NCI-H2107 treated with DMSO at 0.1 percent for 48 hours (cell line): Measurements from ENCODE around the gene MECP2.

Experiments used
- DNase-seq: peaks from one replicate; lab custom pipeline; 2025; ENCODE audit not compliant: unreplicated experiment; lab: John Stamatoyannopoulos, UW

MECP2 gene

DNA sequence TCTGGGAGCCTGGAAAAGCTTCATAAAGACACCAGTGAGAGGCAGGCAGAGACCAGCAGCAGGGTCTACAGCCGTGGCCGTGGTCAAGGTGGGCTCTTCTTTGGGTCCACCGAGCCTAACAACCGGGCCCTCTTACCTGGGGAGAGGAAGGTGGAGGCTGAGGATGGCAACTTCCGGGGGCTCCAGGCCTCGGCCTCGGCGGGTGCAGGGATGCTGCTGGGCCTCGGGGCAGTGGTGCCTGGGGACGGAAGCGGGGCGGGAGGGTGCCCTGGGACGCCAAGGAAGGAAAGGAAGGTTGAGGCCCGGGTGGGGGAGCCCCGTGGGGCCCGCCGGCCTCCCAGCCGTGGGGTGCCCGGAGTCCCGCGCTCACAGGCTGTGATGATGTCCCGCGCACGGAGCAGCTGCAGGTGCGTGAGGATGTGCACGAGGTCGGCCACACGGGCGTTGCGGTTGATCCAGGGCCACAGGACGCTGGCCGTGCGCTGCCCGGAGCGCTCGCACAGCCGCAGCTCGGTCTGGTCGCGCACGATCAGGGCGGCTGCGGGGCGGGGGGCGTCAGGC lies 78.4 kb downstream of the MECP2 start:
- no peak for DNase-seq

DNA sequence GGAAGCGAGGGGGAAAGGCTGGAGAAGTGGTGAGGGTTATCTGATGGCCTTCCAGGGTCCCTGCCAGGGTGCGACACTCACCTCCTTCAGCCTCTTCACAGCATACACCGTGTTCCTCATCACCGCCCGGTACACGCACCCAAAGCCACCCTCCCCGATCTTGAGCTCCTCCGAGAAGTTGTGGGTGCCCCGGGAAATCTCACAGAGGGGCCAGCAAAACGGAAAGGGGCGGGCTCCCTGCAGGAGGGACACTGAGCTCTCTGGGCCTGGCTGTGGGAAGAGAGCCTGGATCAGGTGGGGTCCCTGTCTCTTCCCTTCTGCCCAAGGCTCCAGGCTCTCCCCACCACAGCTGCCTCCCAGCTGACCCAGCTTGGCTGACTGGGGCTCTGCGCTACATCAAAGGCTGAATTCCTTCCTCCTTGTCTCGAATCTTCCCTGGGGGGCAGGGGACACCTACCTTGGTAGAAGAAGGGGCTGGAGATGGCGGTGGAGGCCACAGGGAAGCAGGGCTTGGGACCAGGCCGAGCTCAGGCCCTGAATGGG lies 78.9 kb downstream of the MECP2 start:
- DNase-seq, result no peak

DNA sequence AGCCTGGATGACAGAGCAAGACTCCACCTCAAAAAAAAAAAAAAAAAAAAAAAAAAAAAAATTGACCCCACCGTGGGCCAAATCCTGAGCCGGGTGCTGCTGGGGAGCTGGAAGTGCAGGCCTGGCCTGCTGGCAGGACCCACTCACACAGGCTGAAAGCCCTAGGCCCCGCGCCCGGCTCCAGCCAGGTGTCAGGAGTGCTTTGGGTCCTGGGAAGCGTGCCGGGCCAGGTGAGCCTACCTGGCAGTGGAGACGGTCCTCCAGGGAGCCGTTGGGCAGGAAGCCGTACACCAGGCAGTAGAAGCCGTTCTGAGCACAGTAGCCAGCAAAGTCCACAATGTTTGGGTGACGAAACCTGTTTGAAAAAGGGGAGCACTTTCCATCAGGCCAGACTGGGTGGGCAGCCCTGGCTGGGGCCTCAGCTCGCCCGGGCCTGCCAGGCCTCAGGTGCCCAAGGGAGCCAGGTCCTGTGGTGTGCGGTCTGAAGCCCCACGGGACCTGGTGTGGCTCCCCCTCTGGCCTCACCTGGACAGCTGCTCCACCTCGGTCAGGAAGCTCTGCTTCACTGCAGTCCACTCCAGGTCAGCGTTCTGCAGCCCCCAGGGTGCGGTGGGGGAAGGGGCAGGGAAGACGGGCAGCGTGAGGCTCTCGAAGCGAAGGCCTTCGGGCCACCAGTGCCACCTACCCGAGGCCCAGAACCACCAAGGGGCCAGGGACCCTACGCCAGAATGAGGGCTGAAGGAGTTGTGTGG lies 79.6 kb downstream of the MECP2 start:
- DNase-seq, result no peak

DNA sequence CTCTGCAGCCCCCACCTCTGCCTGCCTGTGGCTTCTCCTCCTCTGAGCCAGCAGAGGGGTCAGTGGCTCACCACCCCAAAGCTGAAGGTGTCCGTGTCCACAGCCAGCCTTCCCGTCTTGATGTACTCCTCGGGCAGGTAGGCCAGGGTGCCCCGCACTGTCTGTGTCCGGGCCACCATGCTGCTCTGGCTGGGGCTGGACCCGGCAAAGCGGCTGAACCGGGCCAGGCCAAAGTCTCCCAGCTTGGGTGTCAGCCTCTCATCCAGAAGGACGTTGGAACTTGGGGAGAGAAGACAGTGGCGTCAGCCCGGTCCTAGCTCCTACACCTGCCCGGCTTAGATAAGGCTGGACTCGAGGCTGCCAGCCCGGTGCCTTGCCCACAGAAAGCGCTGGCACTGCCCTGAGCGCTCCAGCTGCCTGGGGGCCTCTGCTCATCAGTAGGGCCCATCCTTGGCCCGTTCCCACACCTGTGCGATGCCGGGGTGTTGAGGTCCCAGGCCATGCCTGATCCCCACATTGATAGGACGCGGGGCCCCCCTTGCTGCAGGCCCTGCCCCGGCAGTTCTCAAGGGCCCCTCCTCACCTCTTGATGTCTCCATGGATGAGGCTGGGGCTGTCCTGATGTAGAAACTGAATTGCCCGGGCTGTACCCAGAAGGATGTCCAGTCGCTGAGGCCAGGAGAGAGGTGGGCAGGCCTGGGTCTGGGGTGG lies 81.0 kb downstream of the MECP2 start:
- no peak for DNase-seq

DNA sequence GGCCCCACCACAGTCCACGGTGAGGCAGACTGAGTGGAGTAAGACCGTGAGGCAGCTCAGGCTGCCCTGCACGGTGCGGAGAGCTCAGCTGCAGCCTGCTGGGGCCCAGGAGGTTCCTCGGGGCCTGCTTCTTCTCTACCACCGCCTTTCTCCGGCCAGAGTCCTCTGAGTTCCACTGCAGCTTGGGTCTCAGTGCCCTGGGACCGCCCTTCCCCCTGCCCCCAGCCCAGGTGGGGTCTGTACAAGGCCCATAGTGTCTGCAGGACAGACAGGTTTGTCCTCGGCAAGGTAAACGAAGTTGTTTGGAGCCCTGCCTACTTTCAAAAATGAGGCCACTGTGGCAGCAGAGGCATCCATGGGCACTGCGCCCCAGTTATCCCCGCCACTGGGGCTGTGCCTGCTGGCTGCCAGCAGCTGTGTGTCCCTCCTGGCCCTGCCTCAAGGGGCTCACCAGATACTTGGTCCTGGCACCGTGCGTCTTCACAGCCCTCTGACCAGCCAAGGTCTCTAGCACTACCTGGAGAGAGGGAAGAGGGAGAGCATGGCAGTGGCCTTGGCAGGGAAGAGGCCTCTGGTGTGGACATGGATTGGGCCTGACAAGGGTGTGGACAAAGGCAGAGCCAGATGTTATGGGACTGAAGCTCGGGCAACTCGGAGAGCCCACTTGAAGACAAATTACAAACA lies 81.8 kb downstream of the MECP2 start:
- no peak for DNase-seq

DNA sequence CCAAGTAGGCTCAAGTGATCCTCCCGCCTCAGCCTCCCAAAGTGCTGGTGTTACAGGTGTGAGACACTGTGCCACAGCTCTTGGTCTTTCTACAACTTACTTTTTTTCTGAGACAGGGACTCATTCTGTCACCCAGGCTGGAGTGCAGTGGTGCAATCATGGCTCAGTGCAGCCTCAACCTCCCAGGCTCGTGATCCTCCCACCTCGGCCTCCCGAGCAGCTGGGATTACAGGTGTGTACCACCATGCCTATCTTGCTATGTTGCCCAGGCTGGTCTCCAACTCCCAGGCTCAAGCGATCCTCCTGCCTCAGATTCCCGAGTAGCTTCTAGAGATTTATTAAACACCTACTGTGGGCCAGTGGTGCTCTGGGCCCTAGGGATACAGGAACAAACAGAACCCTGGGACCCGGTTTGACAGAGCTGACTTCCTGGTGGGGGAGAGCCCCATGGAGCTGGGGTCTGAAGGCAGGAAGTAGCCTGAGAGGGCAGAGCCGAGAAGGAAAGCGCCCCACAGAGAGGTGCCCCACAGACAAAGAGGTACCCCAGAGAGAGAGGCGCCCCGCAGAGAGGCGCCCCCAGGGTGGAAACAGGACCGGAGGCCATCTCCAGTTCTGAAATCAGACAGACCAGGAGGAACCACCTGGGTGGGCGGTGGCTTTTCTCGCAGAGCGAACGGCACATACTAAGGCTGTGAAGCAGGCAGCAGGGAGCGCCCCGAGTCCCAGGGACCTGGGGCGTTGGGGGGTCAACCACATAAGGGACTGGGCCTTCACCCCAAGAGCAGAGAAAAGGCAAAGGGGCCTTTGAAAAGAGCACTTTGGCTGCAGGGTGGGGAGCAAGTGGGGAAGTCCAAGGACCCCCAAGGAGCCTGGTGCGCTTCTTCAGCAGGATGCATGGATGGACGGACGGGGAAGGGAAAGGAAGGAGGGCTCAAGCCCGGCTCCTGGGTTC lies 82.8 kb downstream of the MECP2 start:
- DNase-seq, result no peak

DNA sequence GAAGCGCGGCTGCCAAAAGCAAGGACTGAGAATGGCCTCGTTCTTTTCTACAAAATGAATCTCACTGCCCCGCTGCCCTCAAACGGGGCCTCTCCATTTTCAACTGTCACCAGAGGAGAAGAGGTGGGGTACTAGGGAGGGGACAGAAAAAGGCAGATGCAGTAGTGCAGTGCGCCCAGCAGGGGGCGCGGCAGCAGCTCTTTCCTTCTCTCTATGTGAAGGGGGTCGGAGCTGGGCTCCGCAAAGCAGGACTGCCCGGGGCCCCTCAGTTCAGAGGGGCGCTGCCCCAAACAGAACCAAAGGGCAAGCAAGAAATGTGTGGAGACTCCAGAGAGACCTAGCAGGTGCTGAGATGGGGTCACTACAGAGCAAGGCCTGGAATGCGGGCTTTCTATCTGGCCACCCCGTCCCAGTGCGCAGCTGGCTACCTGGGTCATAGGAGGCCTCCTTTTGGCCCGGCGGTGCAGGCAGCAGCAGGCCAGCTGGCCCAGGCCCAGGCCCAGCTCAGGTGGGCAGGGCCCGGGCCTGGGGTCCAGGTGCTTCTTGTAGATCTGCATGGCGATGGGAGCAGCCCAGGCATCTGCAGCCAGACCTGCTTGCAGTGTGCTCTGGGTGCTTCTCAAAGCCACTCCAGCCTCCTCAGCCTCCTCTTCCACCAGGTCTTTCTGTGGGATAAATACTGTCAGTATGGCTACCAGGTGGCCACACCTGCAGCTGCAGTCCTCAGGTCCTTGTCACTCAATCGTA lies 83.7 kb downstream of the MECP2 start:
- peak; percentile 12 for DNase-seq

DNA sequence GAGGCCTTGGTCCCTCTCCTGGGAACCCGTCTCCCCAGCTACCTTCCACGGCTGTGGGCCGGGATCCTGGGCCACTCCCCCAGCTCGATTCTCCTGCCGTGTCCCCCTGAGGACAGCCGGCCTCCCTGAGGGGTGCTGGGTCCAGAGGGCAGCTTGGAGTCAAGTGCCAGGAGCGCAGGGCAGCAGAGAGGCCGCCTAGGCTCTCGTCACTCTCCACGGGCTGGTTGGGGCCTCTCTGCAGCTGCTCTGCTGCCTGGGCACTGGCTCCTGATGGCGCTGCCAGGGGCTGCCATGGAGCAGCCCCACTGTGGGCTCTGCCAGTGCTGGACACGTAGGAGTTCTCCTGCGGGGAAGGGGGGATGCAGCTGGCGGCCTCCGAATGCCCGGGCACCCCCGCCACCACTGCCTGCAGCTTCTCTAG lies 84.5 kb downstream of the MECP2 start:
- no peak for DNase-seq

DNA sequence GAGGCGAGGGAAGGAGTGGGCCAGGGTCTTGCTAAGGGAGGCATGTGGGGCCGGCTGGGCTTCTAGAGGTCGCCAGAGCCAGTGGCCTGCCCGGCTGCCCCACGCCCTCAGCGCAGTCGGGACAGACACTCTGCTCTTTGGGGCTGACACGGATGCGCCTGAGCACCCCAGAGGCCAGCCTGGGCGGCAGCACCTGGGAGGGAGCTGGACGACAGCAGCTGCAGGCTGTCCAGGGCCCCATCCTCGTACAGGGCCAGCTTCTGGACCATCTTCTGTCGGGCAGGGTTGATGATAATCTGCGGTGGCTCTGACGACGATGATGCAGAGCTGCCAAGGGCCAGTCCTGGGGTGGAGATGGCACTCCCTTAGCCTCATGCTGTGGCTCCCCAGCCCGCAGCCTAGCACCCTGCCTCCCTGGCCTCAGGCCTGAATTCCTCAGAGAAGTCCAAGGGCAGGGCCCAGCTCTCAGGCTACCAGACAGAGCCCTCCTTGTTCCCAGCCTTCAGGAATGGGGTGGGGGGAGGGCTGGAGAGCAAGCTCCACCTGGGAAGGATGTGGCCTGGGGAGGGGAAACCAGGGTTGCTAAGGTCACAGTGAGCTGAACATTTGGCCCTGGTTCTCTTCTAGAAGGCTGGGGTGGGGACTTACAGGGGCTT lies 85.1 kb downstream of the MECP2 start:
- DNase-seq, result no peak

DNA sequence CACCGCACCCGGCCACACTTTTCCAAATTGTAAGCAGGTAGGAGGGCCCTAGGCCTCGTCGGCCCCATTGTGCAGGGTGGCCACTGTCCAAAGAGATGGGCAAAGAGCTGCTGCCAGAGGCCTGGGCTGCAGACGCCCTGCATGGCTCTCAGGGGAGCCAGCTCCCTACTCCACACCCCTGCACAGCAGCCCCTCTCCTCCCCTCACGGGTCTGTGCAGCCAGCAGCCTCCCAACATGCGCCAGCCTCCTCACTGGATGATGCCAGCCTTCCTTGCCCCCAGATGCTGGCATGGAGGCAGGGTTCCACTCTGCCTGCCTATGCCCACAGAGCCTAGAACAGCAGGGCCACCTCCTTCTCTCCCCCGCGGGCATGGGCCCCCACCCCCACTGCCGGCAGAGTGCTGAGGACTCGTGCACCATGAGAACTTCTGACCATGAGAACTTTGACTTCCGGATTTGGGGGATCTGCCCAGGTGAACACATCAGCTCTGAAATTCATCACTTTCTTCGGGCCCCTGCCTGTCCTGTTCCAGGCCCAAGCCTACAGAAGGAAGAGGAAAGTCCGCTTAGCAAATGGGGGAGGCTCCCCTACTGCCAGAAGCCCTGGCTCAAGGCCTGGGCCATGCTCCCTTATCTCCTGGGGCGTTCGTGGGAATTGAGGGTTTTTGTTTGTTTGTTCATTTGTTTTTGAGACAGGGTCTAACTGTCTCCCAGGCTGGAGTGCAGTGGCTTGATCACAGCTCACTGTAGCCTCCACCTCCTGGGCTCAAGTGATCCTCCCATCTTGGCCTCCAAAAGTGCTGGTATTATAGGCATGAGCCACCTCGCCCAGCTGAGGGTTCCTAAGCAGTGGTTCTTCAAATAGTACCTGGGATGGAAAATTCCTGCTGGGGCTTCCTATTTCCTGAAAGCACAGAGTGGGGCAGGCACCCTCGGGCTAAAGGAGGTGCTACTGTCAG lies 85.9 kb downstream of the MECP2 start:
- DNase-seq, result no peak

DNA sequence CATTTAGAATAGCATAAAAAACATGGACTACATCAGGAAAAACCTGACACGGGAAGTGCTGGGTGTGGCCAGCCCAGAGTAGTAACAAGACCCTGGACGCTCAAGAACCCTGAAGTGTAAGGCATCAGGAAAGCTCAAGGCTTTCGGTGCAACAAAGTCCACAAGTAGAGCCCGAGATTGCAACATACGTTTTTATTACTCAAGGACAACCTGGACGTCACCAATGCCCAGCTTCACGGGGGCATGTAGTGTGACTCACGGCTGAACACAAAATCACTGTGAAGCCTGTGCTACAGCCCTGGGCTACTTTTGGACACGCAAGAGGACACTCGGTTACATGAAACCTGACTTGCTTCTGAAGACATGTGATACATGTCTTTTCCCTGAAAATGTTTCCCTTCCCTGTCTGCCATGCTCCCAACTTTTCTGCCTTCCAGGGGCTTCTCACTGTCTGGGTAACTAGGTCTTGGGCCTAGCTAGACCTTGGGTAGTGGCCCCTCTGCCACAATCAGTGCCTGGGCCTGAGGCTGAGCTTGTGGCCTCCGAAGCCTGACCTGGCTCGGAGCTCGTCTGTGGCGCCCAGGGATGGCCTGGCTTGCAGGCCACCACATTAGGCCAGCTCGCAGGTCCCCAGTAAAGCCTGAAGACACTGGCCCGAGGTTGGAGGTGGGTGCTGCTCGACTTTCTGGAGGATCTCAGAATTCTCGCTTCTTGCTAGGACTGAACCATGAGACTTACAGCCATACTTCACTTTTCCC lies 87.0 kb downstream of the MECP2 start:
- DNase-seq, result no peak

DNA sequence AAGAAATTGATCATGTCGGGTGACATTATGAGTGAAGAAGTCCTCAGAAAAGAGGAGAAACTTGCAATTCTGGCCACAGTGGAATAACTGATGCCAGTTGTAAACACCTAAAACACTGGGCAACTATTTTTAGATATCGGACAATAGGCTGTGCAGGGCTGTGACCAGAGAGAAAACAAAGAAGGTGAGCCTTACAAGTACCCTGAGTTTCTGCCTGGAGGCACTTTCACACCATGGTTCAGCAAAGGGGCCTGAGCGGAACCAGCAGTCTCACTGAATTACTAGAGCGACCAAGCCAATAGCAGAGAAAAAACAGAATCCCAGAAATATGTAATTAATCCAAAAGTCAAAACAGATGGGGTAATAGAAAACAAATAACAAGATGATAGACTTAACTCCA lies 89.0 kb downstream of the MECP2 start:
- no peak for DNase-seq

DNA sequence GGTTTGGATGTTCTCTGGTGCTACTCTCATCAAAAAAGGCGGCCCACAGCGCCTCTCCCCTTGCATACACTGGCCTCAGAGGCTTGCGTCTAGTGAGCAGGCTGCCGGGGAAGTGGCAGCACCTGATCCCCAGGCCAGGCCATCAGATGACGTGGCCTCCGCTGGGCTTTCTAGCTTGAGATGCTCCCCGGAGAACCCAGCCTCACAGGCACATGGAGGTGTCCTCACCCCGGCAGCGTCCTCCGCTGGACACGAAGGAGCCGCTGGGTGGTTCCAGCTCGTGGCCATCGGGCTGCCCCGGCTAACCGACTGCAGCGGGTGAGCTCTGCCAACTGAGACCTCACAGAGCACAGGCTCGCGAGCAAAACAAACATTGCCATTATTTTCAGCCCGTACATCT lies 90.6 kb downstream of the MECP2 start:
- DNase-seq, result no peak

DNA sequence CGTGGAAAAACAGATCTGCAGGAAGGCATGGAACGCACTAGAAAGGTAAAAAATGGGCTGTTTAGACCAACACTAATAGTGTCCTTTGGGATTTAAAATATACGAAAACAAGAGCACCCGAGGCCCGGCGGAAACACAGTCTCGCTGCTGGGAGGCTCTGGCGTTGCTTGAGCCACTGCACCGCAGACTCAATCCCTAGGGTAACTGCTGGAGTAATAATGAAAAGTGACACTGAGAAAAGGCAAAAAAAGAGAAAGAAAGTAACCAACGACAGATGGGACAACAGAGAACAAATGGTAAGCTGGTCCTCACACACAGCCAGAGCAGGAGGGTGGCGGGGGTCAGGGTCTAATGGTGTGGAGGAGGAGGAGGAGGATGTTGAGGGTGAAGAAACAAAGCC lies 93.2 kb downstream of the MECP2 start:
- no peak for DNase-seq

DNA sequence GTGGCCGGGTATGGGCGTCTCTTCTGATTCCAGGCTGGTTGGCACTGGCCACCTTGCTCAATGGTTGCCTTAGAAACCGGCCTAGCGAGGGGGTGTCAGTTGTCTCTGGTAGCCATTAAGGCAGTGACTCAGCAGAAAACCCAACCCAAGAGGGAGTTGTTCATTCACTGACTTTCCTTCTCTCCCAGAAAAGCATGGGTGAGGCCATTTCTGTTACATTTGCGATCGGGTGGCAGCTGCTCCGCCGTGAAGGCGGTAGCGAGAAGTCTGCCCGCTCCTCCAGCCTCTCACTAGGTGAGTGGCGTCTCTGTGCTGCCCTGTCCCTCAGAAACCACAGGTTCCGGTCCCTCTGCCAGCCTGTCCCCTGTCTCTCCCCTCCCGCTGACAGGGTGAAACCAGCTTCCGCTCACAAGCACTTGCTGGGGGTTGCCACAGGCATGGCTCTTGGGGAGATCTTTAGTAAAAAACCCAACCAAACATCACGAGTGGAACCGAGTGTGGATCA lies 95.2 kb downstream of the MECP2 start:
- peak; percentile 84 for DNase-seq

DNA sequence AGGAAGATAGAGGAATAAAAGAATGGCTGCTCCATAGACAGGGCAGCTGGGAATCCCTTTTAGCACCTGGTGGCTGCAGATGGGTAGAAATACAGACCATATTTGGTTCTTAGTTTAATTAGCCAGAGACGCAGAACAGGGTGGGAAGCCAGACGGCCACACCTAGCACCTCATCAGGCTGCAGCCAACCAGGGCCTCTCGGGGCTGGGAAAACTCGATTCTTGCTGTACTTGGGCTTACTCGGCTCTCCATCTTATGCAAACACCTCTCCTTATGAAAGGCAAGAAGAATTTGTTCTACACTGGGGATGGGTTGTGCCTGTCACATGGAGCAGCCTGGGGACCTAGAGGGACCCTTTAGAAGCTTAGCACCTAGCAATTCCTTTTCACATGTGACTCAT lies 97.5 kb downstream of the MECP2 start:
- DNase-seq, result peak; percentile 14

DNA sequence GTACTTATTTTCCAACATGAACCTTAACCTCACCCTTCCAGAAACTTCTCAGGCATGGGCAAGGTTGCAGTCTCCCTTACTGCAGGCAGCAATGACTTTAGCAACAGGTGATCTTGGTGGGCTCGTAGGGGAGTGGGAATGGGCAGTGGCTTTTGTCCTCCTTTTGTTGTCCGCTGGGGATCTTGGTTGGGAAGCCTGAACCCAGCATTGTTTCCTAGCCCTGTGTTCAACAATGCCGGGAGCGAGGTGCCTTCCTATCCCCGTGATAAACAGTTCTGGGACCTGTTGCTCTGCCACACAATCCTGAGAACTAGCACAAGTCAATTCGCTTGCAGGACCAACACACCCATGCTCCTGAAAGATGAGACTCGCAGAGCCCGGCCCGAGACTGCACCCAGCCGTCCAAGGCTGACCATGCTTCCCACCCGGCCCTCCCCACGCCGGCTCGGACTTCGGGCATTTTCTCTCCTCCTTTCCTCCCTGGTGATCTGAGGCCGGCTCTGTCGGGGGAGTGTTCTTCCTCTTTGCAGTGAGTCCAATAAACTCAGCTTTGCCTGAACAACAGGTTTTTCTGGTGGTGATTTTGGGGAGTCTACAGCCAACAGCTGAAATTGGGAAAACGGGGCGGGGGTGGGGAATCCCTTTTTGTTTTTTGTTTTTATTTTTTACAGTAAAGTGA lies 98.0 kb downstream of the MECP2 start:
- no peak for DNase-seq
